GM12864 (cell line): ENCODE data around the gene TRIO.

Source experiments
- DNase-seq: peaks from one replicate; pipeline ENCODE4 v3.0.0-alpha.2; 2011; ENCODE audit warnings: low read depth
- H3K4me3 ChIP-seq: 2 replicates; pipeline ENCODE4 v1.5.1; 2011; ENCODE audit warnings: mild to moderate bottlenecking, low read depth, low read length, control low read depth
- CTCF ChIP-seq: IDR thresholded peaks from 2 replicates; pipeline ENCODE4 v1.5.1; 2011; ENCODE audit warnings: low read depth, mild to moderate bottlenecking, moderate library complexity, low read length, control low read depth, inconsistent platforms; ENCODE audit errors: missing control alignments

Gene TRIO

GRCh38 chr5:14353726-14354474 is 210.8 kb downstream of the TRIO start:
- no peak for TF ChIP-seq CTCF
- DNase-seq: no peak
- H3K4me3 ChIP-seq: no peak overlapping the region

- H3K4me3 ChIP-seq: no peak overlapping the region
- no peak for TF ChIP-seq CTCF
- DNase-seq: no peak
These were observed 212.2 kb downstream of the TRIO start for GRCh38 chr5:14355391-14355790.

- no peak for DNase-seq
- no peak for TF ChIP-seq CTCF
These were observed 213.2 kb downstream of the TRIO start for GRCh38 chr5:14356305-14356704.

GRCh38 chr5:14357441-14357840 is 214.3 kb downstream of the TRIO start:
- no peak for TF ChIP-seq CTCF
- H3K4me3 ChIP-seq: no peak overlapping the region

More at GRCh38 chr5:14356305-14356704, 213.2 kb downstream of the TRIO start:
- H3K4me3 ChIP-seq: no peak overlapping the region

GRCh38 chr5:14357851-14358250 is 214.7 kb downstream of the TRIO start:
- no peak for TF ChIP-seq CTCF
- H3K4me3 ChIP-seq: no peak overlapping the region
- no peak for DNase-seq

More at GRCh38 chr5:14357441-14357840, 214.3 kb downstream of the TRIO start:
- DNase-seq: no peak

GRCh38 chr5:14358536-14358935 is 215.4 kb downstream of the TRIO start:
- H3K4me3 ChIP-seq: no peak overlapping the region
- no peak for TF ChIP-seq CTCF
- no peak for DNase-seq
